HG02840 (cell line): Measurements from ENCODE around the gene ACOX3.

Experiments
- ATAC-seq: cut with Tn5 transposase; IDR thresholded peaks from one replicate; pipeline ENCODE4 v1.9.1; 2021; ENCODE audit warnings: mild to moderate bottlenecking, moderate library complexity, moderate number of reproducible peaks; ENCODE audit not compliant: unreplicated experiment, low FRiP score

The ACOX3 gene

DNA sequence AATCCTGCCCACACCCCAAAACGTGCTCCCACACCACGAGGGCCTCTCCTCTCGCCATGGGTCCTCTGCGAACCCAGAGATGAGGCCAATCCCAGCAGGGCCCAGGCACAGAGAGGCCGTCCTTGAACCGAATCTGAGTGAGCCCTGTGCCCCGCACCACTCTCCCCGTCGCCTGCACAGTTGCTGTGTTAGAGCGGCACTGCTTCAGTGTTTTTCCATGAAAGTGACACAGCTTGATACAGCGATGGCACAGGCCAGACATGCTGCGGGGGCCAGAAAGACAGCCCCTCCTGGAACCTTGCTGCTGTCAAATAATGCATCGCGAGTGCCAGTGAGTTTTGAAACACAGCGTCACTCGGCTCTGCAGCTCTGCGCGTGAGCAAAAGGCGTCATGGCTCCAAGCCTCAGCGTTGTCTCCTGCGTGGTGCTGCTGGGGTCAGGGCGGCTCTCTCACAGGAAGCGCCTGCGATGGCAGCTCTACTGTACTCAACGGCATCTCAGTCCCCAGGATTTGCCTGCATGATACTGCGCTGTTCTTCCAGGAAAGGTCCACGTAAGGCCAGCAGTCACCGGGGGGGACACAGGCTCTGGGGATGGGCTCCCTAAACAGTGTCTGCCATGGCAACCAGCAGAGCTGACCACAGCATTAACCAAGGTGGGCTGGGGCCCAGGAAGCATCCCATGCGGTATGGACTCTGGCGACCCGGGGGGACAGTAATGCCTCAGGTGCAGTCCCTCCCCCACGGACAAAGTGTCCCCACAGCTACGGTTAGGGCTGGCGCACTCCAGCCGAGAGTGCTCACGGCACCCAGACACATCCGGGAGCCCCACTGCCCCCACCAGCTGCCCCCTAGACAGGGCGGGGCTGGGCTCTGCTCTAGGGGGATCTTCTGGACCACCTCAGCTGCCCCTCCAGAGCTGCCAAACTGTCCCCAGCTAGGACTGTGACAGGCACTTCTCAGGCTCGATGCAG lies 63.1 kb downstream of the ACOX3 start:
- ATAC-seq: no peak

DNA sequence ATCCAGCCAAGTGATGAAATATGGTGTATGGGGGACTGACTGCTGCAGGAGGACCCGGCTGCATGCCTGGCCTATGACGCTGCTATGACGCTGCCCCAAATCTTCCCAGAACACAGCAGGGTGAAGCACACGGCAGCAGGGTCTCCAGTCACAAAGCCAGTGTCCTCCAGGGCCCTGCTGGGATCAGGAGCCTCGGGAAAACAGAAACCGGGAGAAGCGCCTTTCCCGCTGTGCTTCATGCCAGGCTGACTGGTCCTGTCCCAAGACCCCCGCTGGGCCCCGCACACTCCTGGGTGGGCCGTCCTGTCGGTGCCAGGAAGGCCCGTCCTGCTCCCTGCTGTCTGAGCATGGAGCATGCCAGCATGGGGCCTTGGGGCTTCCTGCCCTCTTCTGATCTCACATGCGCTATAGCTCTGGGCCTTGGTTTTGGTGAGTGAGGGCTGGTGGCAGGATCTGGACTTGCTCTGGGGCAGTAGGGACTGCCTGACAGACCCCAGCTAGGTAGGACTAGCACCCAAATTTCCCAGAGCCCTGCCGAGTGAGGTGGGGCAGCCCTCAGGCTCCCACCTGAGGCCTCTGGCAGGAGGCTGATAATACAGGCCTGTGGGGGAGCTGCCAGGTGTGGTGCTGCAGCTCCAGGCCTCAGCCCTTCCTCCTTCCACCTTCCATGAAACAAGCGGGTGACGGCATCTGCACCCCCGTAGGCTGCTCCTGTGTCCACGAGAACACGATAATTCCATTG lies 64.0 kb downstream of the ACOX3 start:
- no peak for ATAC-seq

DNA sequence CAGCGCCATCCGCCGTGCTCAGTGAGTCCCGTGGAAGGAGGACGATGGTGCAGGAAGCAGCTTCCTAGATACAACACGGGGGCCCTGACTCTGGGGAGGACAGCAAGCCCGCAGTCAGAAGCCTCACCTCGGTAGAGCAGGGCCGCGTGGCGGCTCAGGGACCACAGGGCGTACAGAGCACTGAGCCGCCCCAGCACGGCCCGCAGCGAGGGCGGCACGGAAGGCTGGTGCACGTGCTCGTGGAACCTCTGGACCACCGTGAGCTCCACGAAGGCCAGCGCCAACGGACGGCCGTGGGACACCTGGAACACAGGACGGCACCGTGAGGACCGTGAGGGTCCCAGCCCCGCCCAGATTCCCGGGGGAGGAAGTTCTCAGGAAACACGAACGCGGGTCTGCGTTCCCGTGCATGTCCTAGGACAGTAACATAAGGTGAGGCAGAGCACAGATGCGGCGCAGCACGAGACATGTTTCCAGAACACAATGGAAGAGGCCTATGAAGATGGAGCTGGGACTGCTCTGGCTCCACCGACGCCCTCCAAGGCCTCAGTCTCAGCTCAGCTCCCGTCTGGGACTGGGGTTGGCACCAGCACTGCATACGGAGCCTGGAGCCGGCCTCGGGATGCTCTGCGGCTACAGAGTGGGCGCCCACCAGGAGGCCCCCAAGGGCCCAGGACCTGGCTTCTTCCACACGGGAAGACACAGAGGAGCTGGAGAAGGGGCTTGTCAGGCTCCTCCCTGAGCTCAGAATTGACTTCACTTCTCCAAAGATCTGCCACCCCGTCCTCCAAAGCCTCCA lies 65.5 kb downstream of the ACOX3 start:
- ATAC-seq: no peak

DNA sequence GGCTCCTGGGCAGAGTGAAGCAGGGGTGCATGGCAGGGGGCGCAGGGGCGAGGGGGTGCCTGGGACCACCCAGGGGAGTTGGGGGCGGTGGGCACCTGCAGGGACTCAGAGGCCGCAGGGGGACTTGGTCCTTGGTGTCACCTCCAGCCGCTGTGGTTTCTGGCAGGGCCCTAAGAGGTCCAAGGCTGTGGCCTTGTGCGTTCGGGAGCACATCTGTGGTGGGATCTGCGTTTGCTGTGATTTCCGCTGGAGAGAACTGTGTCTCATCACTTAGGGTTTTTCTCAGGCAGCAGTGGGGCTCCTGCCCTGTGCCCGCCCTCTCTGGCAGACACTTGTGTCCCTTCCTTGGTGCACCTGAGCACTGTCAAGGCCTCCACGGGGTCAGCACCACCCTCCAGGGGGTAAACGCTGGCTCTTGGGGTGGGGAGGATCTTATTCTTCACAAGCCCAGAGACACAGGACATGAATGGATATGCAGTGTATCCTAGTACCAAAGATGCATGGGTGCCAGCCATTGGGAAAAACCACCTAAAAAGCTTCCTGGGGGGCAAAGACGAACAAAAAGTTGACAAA lies 66.5 kb downstream of the ACOX3 start:
- ATAC-seq: no peak

DNA sequence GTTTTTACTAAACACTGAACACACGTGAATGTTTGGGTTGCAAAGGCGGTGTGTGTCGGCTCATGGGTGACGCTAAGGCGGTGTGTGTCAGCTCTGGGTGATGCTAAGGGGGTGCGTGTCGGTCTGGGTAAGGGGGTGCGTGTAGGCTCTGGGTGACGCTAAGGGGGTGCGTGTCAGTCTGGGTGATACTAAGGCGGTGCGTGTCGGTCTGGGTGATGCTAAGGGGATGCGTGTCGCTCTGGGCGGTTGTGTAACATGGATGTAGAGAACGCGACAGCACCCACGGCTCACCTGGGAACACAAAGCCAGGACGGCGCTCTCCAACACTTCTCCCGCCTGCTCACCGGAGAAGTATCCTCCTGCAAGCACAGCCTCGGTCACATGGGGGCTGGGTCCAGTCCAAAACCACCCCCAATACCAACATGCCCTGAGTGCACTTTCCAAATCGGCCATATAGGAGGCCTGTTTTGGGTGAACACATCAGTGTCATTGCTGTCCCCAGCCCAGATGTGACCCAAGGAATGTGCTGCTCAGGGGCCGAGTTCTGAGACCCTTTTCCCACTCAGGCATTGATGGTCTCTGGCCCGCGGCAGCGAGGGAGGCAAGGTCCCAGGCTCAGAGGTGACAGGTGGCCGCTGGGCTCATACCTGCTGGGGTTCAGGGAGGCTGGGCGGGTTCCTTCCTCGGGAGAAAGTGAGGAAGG lies 67.1 kb downstream of the ACOX3 start:
- no peak for ATAC-seq

DNA sequence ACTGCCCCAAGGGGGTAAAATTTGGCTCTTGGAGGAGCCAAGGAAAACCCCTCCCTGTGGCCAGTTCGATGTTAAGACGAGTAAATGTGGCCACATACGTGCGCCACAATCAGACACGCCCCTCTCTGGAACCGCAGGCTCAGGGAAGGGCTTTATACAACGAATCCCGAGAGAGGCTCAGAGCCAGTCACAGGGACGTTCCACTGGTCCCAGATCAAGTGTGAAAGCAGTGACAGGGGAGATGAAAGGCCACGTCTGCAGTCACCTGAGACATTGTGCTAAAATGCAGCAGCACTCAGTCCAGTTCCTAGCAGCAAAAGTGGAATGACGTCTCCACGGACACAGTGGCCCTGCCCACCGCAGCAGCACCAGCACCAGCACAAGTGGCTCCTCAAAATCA lies 68.0 kb downstream of the ACOX3 start:
- no peak for ATAC-seq

DNA sequence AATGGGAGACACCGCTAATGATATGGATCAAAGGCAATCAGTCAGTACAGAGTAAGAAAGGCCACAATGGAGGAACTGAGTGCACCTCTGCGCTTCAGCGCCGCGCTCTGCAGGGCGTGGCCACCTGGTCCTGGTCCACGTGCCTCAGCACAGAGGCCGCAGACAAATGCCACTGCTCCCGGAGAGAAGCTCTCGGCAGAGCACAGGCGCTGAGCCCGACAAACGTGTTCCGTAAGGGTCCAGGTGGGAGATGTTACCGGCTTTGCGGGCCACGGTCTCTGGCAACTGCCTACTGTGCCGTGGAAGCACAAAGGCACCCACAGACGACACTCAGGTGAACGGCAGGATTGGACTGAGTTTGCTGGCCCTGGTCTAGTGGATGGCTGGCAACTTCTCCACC lies 68.9 kb downstream of the ACOX3 start:
- ATAC-seq: no peak

DNA sequence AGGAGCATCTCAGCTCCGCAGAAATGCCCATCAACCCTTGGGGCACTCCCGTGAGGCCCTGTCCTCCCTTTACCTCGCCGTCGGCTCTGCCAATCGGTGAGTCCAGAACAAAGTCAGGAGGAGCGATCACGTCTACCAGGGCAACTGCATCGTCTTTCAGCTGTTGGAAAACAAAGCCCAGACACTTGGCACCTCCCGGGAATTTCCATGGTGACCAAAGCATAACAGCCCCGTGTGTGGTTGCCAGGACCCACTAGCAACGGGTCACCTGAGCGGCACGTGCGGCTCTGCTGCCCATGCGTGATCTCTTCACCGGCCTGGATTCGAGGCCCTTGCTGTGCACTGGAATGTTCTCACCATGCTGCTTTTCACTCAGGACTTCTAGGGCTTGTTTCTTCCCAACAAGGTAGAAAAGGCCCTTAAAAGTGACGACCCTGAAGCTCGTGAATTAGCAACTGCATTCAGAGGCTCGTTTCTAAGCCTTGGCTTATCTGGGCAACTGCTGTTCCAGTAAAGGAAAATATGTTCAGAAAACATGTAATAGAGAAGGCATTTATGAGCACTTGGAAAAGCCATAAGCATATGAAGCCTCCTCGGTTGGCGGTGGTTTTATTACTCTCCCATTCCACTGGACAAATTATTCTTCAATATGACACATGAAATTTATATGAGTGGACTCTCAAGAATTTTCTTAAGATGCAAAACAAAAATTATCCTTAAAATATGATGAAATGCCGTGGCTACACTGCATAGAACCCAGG lies 69.5 kb downstream of the ACOX3 start:
- no peak for ATAC-seq

DNA sequence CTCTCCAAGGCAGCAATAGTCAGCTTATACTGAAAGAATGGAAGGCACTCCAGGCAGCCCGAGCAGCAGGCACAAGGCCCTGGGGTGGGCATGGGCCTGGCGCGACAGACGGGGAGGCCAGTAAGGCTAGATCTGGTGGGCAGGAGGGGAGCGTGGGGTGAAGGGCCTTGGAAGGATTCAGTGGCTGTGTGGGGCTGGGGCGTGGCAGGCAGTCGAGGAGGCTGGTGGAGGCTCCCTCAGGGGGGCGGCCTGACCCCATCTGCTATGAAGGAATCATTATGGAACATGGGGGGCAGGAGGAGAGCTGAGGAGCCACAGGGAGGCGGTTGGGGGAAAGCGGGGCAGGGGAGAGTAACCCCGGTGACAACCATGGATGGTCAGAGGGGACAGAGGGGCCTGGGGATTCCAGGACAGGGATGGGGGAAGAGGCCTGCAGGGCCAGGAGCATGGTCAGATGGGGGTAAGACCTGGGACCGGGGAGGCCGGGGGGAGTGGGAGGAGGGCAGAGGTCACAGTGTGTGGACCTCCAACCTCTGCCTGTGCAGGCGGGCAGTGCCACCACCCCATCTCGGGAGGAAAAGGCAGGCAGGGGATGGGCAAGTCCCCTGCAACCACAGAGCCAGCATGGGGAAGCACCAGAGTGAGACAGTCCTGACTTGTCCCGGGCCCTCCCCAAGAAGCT lies 70.3 kb downstream of the ACOX3 start:
- ATAC-seq: no peak

DNA sequence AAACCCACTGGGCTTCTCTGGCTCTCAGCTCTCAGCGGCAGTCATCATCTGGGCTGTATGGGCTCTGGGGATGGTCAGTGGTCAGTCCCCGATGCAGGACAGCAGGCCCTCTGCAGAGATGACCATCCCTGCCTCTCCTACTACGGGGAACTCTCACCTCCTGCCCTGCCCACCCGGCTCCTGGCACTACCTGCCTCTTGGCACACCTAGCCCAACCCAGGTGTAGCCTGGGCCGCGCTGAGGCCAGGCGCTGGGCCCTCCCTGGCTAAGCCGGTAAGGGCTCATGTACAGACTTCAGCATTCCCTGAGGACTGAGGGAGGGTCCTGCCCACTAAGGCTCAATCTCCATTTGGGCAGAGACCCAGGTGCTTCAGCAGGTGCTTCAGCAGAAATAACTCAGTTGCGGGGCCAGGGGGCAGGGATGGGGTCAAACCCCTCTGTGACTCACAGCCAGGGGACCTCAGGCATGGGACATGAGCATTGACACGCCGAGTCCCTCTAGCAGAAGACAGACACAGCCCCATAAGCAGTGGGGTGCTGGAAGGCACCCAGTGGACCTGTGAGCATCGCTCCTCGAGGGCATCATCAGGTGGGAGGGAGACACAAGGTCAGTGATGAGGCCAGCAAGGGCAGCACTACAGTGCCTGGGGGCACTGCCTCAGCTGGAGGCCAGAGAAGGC lies 71.0 kb downstream of the ACOX3 start:
- ATAC-seq: no peak

DNA sequence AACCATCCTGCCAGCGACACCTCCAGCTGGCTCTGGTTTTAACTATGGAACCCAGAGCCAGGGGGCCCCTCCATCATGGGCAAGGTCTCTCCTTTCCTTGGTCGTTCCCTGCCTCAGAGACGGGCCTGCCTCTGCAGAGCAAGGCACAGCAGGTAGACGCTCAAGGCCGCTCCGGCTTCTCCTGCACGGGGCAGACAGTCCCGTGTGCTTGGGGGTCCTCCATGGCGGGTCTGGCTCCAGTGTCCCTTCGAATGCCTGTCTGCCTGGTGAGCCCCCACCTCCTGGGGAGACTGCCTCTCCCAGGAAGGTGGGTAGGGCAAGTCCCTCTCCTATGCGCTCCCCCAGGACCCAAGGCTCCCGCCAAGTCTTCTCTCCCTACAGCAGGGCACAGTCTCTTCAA lies 71.5 kb downstream of the ACOX3 start:
- no peak for ATAC-seq

DNA sequence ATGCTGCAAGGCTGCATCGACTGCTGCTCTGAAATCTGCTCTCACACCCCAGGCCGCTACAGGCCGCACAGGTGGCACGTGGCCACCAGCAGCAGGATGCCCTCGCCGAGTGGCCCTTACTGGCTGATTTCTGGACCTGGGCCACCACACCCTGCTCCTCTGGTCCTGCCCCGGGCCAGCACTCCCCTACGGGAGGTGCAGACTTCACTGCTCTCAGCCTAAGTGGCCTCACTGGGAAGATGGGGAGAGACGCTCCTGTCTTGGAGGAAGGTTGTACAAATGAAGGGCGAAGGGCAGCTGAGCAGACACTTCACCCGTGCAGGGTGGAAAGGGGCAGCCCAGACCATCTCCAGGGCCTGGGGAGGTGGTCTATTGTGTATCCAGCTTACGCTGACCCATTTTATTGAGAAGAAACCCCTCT lies 72.5 kb downstream of the ACOX3 start:
- ATAC-seq: no peak

DNA sequence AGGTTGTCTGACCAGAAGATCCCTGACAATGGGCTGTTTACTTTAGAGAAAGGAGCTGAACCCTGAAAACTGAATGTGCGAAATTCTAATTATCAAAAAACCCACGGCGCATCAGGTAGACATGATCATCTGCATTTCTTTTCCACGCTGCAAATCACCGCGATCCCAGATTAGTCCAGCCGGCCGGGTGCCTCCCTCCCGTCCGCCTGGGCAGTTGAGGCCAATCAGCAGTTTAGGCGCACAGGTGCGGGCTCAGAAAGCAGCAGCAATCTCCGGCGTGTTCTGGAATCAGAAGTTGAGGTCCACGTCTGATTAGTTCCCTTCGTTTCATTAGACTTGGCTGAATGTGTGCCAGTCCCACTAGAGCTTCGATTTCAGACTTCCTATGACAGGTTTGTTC lies 73.9 kb downstream of the ACOX3 start:
- ATAC-seq: no peak

DNA sequence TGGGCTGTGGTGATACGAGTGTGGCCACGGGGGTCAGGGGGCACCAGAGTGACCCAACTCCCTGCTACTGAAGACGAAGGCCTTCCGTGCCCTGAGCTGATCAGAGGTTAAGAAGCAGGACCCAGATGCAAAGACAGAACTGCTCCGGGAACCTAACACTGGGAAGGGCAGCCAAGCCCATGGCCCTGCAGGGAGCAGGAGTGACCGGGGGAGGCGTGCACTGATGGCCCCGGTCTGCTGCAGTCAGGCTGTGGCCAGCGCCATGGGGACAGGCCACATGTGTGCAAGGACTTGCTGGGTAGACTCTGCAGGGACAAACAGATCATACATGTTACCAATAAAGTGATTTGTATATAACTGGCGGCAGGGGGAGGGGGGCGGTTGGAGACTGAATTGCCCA lies 74.6 kb downstream of the ACOX3 start:
- ATAC-seq: no peak

DNA sequence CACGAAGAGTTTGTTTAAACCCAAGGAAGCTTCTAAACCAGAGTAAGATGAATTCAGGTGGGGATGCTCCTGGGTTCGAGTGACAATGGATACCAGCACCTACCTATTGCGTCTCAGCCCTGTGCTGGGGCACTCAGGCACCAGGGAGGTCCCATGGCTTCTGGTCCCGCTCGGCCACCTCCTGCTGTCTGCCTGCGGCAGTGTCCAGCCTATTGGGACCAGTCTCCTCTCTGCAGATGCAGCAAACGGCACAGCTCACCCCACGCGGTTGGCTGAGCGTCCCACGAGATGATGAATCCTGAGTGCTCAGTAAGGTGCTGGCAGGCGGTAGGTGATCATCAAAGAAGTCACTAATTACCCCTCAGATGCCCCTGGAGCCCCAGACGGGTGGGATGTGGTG lies 75.2 kb downstream of the ACOX3 start:
- ATAC-seq: no peak

DNA sequence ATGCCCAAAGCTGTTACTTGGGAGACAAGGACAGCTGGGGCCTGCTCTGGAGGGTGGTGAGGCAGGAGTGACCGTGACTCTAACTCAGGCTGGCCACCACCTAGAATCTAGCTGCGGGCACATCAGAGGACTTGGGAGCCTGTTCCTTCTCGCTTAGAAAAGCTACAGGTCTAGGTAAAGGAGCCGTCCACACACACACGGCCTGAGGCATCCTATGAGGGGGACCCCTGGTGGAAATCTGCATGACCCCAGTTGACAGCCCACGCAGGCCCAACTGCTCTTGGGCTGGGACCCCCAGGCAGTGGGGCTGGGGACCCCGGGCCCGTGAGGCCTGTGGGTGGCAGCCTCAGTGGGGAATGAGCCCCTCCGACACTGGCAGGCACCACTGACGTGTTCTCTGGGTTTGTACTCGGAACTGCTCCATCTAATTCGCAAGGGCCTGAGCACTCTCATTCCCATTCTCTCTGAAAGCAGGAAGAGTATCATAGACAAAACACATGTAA lies 75.6 kb downstream of the ACOX3 start:
- ATAC-seq: no peak

DNA sequence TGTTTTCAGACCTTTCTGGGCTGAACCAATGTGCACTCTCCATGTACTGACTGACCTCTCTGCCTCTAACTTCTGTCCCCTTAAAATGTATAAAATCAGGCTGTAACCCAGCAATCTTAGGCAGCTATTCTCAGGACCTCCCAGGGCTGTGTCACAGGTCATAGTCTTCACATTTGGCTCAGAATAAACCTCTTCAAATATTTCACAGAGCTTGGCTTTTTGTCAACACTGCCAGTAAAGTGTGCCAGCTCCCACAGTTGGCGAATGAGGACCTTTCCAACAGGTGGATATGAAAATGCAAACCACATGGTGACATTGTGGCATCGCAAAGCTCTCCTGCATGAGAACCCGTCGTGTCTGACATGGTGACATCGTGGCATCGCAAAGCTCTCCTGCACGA lies 76.4 kb downstream of the ACOX3 start:
- ATAC-seq: no peak

DNA sequence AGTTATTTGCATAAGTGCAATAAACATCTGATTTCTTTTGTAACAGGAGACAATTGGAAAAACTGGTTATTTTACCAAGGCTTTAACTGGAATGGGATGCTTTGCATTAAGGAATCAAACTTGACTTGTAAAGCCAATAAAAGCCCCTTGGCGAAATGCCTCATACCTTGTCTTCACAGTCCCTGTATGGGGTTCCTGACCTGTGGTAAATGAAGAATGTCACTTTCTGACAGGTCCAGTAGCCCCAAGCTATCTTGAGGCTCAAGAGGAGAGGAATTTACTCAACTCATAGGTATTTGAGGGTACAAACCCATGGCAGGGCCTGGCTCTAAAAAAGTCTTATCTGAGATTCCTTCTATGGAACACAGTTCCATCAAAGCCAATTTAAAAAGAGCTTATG lies 78.0 kb downstream of the ACOX3 start:
- no peak for ATAC-seq
